Body of pancreas (tissue), 4 donors: Measurements from ENCODE around the gene GJA3.

Source experiments
- CTCF ChIP-seq, 7 experiments: fragments of 450-650 bp in 4 of 7; fragments of 200-600 bp in 3 of 7; sonication (generic) in 3 of 7; IDR thresholded peaks; one replicate each; pipeline ENCODE4 v1.5.1; 2016 to 2019; ENCODE audit warnings: antibody characterized with exemption in 7 of 7
- POLR2A ChIP-seq, 3 donors: fragments of 450-650 bp; IDR thresholded peaks; one replicate each; pipeline ENCODE4 v1.6.1; 2016; ENCODE audit warnings: antibody characterized with exemption in 3 of 3, mild to moderate bottlenecking in 2 of 3

GRCh38 chr13:20145521-20145920, 15.3 kb downstream of the GJA3 start:
- no peak for TF ChIP-seq CTCF (IDR thresholded peaks at IDR 0.05)
- TF ChIP-seq POLR2A (IDR thresholded peaks at IDR 0.05), result no peak
